Stimulated activated CD4-positive, alpha-beta T cell treated with anti-CD3 and anti-CD28 coated beads, Interleukin-1b, Interleukin-23, amount 100 ng/mL, for 4 hours (primary cell): ENCODE results near the gene ZNF888.
"Not testable (repeated sequence)": the region's sequence is repeated elsewhere in the genome, so short reads cannot be mapped to it uniquely, and the experiment has no call there.

ENCODE experiments used
- DNase-seq, 2 donors: peaks; one replicate each; pipeline ENCODE4 v3.0.0-alpha.2; 2020; ENCODE audit warnings: low read depth in 2 of 2

The ZNF888 gene

DNA sequence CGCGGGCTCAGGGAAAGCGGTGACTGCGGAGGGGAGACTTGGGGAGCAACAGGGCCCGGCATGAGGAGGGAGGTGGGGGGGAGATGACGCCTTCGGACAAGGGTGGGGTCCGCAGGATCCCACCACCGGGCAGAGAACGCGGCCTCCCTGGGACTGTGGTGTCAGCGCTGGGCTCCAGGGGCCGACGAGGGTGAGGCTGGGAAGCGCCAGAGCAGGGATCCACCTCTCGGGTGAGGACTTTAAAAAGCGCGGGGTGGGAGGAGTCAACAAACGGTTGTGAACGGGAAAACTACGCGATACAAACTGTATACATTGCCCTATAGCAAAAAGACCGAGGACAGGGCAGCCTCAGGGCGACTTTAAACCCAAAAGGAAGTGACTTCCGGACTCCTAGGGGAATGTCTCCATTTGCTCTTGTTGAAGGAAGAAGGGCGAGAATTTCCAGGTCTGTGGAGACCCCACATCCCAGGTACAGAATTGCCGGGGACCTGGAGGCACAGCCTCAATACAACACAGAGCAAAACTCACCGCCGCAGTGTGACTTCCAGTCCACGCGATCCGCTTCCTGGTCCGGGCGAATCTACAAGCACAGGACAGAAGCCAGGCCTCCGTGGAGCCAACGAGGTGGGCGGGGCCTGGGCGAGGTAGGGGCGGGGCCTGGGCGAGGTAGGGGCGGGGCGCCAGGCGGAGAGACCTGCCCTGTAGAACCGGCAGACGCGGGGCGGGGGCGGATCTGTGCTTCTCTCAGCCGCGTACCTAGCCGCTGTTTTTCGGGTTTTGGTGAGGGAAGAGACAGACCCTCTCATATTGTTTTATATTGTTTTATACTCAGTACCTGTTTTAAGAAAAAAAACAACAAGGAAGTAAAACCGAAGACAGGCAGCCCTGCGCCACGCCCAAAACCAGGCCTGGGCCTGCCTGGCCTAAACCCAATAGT, at the start of gene ZNF888:
Gene ZNF888, minus strand, starts transcription at position 588 of the 937 bp plus-strand sequence. CDS start 5,555 bp downstream, outside the sequence.
- peak; percentile 79 to 80 for DNase-seq

DNA sequence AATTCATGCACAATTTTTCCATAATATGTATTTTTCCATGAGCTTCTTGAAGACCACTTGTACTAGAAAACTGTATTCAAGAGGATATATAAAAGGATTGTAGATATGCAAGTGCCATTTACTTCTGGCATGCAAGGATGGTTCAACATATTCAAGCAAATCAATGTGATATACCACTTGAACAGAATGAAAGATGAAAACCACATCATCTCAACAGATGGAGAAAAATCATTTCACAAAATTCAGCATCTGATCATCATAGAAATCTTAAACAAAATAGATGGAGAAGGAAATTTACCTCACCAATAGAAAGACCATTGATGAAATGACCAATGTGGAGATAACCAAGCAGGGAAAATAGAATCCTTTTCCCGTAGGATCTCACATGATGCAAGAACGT, 44.5 kb upstream of the ZNF888 start:
- DNase-seq, result no peak

DNA sequence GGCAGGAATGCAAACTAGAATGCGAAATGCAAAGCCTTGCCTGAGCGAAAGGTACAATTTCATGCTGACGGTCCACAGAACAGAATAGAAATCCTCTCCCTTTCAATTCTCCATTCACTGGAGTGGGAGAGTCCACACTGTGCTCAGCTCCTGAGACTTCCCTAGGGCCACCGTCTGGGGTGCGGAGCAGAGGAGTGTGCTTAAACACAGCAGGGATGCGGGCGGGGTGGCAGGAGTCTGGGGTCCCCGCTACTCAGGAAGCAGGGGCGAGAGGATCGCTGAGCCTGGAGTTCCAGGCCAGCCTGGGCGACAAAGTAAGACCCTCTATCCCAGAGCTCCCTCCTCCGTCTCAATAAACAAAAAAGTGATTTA, 40.0 kb upstream of the ZNF888 start:
- DNase-seq, result no peak

DNA sequence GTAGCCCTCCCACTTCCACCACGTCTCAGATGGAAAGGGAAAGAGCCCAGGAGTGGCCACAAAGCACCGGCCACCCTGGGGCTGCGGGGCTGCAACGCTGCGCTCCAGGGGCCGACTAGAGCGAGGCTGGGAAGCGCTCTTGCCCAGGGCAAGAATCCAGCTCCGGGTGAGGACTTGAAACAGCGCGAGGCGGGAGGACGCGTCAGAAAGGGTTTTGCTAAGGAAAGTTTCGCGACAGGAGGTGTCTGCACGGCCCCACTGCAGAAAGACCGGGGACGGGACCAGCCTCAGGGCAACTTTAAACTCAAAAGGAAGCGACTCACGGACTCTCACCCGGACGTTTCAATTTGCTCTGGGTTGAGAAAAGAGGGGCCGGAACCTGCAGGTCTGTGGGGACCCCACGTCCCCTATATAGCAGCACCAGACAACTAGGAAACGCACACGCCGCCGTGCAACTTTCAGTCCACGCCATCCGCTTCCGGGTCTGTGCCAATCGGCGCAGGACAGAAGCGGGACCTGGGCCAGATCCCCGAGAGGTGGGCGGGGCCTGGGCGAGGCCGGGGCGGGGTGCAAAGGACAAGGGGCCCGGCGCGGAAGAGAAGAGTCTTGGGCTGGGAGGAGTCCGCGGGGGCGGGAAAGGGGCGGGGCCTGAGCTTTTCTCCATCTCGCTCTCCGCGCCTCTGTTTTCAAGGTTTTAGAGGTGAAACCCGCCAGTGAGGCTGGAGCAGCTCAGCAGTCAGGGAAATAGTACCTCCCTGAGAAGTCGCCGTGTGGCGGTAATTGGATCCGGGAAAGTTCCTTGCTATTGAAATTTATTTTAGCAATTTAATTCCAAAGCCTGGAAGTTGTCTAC, 39.4 kb upstream of the ZNF888 start, which contains the start of gene ZNF816:
Gene ZNF816, minus strand, starts transcription at position 488 of the 853 bp plus-strand sequence. CDS start 6,792 bp downstream, outside the sequence.
- DNase-seq, result peak; percentile 98 to 99

DNA sequence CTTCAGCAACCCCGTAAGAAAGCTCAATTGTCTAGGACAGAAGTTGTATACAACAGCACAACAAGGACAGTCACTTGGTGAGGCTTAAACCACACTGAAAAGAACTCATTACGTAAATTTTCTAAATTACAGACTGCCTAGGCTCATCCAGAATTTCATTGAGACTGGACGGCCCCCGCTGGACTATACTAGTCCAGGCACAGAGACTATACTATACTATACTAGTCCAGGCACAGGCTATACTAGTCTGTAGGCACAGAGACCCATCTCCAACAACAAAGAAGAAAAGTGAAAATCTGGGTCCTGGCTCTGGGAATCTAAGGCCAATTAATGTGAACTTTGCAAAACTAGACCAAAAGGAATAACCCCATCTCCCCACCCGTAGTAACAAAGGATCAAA, 38.8 kb upstream of the ZNF888 start:
- no peak for DNase-seq

DNA sequence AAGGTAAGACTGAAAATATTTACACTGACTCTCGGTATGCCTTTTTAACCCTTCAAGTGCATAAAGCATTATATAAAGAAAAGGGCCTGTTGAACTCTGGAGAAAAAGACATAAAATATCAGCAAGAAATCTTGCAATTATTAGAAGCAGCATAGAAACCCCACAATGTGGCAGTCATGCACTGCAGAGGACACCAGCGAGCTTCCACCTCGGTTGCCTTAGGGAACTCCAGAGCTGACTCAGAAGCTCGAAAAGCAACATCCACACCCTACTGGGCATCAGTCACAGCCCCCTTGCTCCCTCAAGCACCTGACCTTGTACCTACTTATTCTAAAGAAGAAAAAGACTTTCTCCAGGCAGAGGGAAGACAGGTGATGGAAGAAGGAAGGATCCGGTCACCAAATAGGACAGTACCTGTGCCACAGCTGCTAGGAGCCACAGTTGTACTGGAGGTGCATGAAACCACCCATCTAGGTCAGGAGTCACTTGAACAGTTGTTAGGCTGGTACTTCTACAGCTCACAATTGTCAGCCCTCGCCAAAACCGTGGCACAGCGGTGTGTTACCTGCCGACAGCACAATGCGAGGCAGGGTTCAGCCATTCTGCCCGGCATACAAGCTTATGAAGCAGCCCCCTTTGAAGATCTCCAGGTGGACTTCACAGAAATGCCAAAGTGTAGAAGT, 36.5 kb upstream of the ZNF888 start:
- DNase-seq, result no peak

DNA sequence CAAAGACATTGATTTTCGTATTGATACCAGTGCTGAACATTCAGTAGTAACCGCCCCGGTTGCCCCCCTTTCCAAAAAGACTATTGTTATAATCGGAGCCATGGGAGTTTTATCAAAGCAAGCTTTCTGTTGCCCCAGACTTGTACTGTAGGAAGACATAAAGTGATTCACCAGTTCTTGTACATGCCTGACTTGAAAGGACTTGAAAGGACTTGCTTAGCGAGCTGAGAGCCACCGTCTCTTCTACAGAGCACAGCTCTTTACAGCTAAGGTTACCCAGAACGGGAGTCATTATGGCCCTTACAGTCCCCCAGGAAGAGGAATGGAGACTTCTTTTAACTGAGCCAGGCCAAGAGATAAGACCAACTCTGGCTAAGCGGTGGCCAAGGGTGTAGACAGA, 34.4 kb upstream of the ZNF888 start:
- no peak for DNase-seq

DNA sequence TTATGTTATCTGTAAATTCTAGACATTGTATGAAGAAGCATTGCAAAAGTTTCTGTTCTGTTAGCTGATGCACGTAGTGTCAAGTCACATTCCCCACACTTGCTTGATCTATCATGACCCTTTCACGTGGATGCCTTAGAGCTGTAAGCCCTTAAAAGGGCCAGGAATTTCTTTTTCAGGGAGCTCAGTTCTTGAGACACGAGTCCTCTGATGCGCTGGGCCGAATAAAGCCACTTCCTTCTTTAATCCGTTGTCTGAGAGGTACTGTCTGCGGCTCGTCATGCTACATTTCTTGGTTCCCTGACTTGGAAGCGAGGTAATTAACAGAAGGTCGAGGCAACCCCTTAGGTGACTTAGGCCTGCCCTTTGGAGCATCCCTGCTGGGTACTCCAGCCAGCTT, 33.7 kb upstream of the ZNF888 start:
- no peak for DNase-seq

DNA sequence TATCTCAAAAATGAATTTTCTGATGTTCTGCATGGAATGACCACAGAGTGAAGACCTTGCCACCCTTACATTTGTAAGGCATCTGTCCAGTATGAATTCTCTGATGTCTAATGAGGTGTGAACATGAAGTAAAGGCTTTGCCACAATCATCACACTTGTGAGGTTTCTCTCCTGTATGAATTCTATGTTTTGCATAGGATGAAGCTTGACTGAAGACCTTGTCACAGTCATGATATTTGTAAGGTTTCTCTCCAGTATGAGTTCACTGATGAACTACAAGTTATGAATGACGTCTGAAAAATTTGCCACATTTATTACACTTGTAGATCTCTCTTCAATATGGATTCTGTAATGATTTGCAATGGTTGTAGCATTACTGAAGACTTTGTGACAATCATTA, 26.2 kb upstream of the ZNF888 start:
- DNase-seq, result no peak

DNA sequence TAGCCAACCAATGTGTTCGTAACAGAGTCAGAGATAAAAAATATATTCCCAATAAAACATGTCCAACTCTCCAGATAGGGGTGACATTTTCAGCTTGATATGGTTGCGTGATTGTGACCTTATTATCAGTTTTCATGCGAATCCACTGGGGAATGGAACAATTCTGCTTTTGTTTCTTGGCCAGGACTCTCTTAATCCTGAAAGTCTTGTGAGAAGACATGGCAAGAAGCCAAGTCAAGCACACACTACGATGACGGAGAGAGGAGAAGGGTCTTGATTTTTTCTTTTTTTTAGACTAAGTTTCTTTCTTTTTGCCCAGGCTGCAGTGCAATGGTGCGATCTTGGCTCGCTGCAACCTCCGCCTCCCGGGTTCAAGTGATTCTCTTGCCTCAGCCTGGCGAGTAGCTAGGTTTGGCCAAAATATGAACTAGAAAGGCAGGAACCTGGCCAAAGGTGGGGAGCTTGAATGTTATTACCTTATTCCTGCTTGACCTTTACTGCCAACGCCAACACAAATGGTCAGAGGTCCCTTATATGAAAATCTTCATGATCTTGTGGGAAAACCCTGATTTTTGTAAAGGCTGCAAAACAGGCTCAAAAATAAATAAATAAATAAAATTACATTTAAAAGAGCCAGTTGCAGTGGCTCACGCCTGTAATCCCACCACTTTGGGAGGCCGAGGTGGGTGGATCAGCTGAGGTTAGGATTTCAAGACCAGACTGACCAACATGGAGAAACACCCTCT, 25.0 kb upstream of the ZNF888 start:
- no peak for DNase-seq

DNA sequence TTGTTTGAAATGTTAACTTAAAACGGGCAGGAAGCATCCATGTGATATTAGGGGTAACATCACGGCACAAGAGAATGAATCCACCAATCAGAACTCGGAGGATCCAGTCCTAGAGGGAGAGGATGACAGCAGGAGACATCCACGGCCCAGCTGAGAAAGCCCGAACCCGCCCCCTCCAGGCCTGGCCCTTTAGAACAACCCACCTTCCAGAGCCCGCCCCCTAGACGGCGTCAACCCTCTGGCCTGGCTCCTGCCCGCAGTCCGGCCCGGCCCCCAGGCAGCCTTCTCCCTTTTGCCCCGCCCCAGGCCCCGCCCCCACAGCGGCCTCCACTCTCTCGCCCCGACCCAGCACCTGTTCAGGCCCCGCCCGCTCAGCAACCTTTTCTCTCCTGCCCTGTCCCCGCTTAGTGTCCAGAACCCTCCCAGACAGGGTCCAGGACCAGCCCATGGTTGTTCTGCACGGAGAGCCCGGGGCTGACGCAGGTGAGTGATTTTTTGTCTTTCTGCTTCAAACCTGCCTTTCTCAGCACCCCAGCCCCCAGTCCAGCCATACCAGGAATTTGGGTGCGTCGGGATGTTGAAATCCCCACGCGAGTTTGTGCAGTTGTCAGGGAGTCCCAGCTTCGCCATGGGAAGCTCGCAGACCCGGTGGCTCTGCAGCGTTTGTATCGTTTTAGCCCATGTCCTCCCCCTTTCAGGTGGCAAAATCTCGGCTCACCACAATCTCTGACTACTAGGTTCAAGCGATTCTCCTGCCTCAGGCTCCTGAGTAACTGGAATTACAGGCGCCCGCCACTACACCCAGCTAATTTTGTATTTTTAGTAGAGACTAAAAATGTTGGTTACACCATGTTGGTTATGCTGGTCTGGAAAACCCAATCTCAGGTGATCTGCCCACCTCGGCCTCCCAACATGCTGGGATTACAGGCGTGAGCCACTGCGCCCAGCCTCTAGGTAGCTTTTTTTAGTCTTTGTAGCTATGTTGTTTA, 23.4 kb upstream of the ZNF888 start:
- no peak for DNase-seq

DNA sequence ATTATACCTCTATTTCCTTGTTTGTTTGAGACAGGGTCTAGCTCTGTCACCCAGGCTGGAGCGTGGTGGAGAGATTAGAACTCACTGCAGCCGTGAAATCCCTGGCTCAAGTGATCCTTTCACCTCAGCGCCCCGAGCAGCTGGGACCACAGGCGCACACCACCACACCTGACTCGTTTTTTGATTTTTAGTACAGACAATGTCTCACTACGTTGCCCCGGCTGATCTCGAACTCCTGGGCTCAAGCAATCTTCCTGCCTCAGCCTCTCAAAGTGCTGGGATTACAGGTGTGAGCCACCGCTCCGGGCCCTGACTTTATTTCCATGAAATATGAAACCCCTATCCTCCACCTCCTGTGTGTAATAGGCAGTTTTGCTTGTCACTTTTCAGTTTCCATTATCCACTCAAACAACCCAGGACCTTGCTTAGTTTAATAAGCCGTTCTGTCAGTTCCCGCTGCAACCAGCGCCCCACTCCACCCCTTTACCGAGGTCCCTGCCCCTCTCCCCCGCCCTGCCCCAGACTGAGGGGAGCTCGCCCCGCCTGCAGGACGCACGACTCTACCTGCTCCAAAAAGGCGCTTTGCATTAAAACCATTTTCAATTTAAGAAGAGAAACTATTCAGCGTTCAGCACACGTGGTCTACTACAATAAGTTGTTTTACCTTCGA, 22.6 kb upstream of the ZNF888 start:
- DNase-seq, result no peak

DNA sequence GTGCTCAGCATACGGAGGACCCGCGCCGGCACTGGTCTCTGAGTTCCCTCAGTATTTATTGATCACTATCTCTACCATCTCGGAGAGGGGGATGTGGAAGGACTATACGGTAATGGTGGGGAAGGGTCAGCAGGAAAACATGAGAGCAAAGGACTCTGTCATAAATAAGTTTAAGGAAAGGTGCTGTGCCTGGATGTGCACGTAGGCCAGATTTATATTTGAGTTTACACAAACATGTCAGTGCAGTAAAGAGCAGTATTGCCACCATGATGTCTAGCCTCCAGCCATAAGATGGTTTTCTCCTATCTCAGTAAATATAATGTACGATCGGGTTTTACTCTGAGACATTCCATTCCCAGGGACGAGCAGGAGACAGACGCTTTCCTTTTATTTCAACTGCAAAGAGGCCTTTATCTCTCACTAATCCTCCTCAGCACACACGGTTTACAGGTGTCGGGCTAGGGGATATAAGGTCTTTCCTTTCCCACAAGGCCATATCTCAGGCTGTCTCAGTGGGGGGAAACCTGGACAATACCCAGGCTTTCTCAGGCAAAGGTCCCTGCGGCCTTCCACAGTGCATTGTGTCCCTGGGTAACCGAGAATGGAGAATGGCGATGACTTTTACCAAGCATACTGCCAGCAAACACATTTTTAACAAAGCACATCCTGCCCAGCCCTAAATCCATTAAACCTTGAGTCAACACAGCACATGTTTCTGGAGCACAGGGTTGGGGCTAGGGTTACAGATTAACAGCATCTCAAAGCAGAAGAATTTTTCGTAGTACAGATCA, 21.7 kb upstream of the ZNF888 start:
- not testable (repeated sequence) for DNase-seq

DNA sequence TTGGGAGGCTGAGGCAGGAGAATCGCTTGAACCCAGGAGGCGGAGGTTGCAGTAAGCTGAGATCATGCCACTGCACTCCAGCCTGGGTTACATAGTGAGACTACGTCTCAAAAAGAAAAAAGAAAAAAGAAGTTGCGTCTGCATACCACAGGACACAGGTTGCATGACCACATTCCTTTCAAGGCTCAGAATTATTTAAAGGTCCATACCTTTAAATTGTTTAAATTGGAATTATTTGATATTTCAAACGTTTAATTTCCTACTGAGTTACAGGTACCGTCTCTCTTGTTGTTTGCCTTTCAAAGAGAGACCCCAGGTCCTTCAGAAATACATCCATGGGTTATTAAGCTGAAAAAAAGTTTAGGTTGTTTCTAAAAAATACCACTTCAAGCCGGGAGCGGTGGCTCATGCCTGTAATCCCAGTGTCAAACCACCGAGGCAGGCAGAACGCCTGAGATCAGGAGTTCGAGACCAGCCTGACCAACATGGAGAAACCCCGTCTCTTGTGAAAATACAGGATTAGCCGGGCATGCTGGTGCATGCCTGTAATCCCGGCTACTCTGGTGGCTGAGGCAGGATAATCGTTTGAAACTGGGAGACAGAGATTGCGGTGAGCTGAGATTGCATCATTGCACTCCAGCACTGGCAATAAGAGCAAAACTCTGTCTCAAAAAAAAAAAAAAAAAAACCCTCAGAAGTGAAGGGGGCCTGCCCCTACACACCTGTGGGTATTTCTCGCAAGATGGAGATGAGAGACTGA, 20.8 kb upstream of the ZNF888 start:
- no peak for DNase-seq

DNA sequence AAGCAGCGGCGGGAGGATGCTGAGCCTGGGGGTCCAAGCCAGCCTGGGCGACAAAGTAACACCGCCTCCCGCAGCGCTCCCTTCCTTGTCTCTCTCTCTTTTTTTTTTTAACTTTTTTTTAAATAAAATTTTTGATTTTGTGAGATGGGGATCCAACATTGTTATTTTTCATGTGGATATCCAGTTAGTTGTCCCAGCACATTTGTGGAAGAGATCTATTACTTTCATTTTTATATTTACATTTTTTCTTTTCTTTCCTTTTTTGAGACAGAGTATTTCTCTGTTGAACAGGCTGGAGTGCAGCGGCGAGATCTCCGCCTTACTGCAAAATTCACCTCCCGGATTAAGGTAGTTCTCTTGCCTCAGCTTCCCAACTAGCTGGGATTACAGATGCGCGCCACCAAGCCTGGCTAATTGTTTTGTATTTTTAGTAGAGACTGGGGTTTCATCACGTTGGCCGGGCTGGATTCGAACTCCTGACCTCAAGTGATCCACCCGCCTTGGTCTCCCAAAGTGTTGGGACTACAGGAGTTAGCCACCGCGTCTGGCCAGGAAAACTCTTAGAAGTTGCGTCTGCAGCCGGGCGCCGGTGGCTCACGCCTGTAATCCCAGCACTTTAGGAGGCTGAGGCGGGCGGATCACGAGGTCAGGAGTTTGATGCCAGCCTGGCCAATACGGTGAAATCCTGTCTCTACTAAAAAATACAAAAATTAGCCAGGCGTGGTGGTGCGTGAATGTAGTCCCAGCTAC, 20.1 kb upstream of the ZNF888 start:
- no peak for DNase-seq

DNA sequence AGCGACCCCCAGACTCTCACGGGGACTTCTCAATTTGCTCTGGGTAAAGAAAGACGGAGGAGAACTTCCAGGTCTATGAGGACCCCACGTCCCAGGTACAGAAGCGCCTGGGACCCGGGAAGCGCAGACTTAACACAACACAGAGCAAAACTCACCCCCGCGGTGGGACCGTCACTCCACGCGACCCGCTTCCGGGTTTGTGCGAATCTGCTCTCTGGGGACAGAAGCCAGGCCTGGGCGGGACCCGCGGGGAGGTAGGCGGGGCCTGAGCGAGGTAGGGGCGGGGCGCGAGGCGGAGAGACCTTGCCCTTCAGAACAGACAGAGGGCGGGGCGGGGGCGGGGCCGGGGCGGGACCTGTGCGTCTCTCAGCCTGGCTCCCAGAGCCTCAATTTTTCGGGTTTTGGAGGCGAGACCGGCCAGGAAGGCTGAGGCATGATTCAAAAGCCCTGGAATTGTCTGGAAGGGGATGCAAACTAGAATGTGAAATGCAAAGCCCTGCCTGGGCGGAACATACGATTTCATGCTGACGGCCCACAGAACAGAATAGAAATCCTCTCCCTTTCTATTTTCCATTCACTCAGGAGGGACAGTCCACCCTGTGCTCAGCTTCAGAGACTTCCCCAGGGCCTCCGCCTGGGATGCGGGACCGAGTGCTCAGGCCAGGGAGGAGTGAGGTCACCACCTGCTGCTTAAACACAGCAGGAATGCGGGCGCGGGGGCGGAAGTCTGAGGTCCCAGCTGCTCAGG, 19.3 kb upstream of the ZNF888 start:
- peak; percentile 88 to 91 for DNase-seq
